Calu3 (cell line): ENCODE results near the gene TIMM22. TPM values are rescaled to one million over a fixed set of nuclear protein-coding genes. Genes with fewer than 3 reads are reported as not detected.

Experiments
- BruUV-seq: library from RNA; stranded (reverse); fragments of 400-500 nt; replicated peaks from 2 replicates; lab custom pipeline; 2021; lab: Mats Ljungman, UMichigan
- CTCF ChIA-PET: fragments of 300-600 bp; sonication (Branson Sonifier 250); formaldehyde crosslinking; loops from one replicate; lab custom pipeline; 2022; ENCODE audit warnings: antibody characterized with exemption; lab: Charles Lee
- DNase-seq: peaks from one replicate; pipeline ENCODE4 v3.0.0; 2022
- H3K27ac Mint-ChIP-seq: one replicate; pipeline ENCODE4 v1.8.0; 2022; ENCODE audit warnings: mixed read lengths; ENCODE audit not compliant: unreplicated experiment
- H3K27me3 Mint-ChIP-seq: one replicate; pipeline ENCODE4 v1.8.0; 2022; ENCODE audit warnings: mixed read lengths; ENCODE audit not compliant: unreplicated experiment
- H3K36me3 Mint-ChIP-seq: one replicate; pipeline ENCODE4 v1.8.0; 2022; ENCODE audit warnings: mild to moderate bottlenecking, moderate library complexity, mixed read lengths; ENCODE audit not compliant: insufficient read depth, unreplicated experiment
- H3K4me1 Mint-ChIP-seq: one replicate; pipeline ENCODE4 v1.8.0; 2022; ENCODE audit warnings: mild to moderate bottlenecking, low read depth, mixed read lengths; ENCODE audit not compliant: unreplicated experiment
- H3K4me3 Mint-ChIP-seq: one replicate; pipeline ENCODE4 v1.8.0; 2022; ENCODE audit warnings: mild to moderate bottlenecking, low read depth, moderate library complexity, mixed read lengths; ENCODE audit not compliant: unreplicated experiment
- H3K9me3 Mint-ChIP-seq: one replicate; pipeline ENCODE4 v1.8.0; 2022; ENCODE audit warnings: low read depth, mixed read lengths; ENCODE audit not compliant: unreplicated experiment
- intact Hi-C: fragments of 100-400 bp; cut with micrococcal nuclease; formaldehyde crosslinking; loops from one replicate; pipeline ENCODE4 v1.10.0; 2022; ENCODE audit not compliant: unreplicated experiment
- total RNA-seq: library from RNA; stranded (reverse); gene quantifications from 2 replicates; pipeline ENCODE4 v1.2.3, GENCODE V29; 2022
- TF ChIP-seq, protein P1 (sequence below): fragments of 200-600 bp; IDR thresholded peaks from one replicate; pipeline ENCODE4 v1.8.0; 2022; ENCODE audit warnings: antibody characterized with exemption; ENCODE audit not compliant: unreplicated experiment

The TIMM22 gene
- total RNA-seq, 1 experiment from 2014 or later: 7.2 TPM

DNA sequence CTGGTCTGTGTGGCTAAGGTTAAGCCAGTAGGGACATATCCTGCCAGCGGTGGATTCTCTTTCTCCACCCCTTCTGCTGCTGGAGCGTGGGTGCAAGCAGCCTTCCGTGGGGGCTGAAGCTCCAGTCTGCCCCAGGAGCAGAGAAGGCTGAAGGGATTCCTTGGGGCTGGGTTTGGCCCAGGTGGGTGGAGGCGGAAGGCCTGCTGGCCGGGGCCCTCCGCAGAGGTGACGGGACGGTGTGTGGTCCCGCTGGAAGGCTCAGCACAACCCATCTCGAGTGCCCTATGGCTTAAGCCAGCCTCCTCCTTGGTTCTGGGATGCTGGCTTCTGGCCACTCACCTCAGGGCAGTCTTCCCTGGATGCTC, 13.1 kb downstream of the TIMM22 start:
- intact Hi-C loops: no loop called here
- no peaks in the 10 kb centered on the region for H3K4me1 Mint-ChIP-seq
- TF ChIP-seq, protein P1, sequence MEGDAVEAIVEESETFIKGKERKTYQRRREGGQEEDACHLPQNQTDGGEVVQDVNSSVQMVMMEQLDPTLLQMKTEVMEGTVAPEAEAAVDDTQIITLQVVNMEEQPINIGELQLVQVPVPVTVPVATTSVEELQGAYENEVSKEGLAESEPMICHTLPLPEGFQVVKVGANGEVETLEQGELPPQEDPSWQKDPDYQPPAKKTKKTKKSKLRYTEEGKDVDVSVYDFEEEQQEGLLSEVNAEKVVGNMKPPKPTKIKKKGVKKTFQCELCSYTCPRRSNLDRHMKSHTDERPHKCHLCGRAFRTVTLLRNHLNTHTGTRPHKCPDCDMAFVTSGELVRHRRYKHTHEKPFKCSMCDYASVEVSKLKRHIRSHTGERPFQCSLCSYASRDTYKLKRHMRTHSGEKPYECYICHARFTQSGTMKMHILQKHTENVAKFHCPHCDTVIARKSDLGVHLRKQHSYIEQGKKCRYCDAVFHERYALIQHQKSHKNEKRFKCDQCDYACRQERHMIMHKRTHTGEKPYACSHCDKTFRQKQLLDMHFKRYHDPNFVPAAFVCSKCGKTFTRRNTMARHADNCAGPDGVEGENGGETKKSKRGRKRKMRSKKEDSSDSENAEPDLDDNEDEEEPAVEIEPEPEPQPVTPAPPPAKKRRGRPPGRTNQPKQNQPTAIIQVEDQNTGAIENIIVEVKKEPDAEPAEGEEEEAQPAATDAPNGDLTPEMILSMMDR: no peak
- no peak overlapping the region for H3K4me3 Mint-ChIP-seq
- DNase-seq: no peak
- CTCF ChIA-PET: no interaction called here
- no peak overlapping the region for H3K27ac Mint-ChIP-seq
- H3K9me3 Mint-ChIP-seq: no peaks in the 10 kb centered on the region
- peaks cover 21% of the 10 kb centered on the region for H3K36me3 Mint-ChIP-seq
- BruUV-seq: no TSS peak
- no peaks in the 10 kb centered on the region for H3K27me3 Mint-ChIP-seq

DNA sequence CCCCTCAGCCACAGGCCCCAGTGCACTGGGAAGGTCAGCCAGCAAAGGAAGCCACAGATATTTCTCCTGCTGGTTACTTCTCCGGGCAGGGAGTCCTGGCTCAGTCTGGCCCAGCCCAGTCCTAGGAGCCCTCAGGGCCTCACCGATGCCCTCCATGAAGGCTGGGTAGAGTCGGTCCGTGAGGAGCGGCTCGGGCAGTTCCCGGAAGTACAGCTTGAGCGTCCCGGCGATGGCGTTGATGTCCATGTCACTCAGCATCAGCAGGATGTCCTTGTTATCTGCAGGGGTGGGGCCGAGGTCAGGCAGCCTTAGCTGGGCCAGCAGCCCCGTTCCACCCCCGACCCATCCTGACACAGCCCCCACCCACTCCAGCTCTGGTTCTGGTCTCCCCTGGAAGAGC, 13.7 kb downstream of the TIMM22 start:
- Mint-ChIP-seq H3K4me1 (no peaks in the 10 kb centered on the region), H3K27ac (no peak overlapping the region), H3K36me3 (peaks cover 16% of the 10 kb centered on the region), H3K9me3 (no peaks in the 10 kb centered on the region), H3K27me3 (no peaks in the 10 kb centered on the region), H3K4me3 (no peak overlapping the region)
- no peak for DNase-seq
- BruUV-seq: no TSS peak
- intact Hi-C loops: no loop called here
- TF ChIP-seq, protein P1: no peak
- CTCF ChIA-PET: no interaction called here

DNA sequence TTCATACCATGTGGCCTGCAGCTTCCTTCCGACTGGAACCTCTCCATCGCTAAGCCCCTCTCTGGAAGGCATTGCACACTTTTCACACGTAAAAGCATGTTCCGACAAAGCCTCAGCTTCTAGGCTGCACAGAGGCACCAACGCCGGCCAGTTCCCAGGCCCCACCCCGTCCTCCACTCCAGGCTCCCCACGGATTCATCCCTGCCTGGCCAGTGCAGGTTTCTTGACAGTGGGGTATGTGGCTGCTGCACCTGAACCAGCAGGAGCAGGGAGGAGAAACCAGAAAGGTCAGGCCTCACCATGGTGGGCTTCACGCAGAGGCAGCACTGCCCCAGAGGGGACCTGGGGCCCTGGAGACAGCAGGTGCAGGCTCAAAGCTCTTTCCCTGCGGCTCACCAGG, 14.2 kb downstream of the TIMM22 start:
- intact Hi-C loops: no loop called here
- no TSS peak for BruUV-seq
- no peaks in the 10 kb centered on the region for H3K27me3 Mint-ChIP-seq
- H3K4me3 Mint-ChIP-seq: no peak overlapping the region
- no peak overlapping the region for H3K27ac Mint-ChIP-seq
- no peak for DNase-seq
- H3K9me3 Mint-ChIP-seq: no peaks in the 10 kb centered on the region
- TF ChIP-seq, protein P1: no peak
- H3K36me3 Mint-ChIP-seq: peaks cover 10% of the 10 kb centered on the region
- CTCF ChIA-PET: no interaction called here
- no peaks in the 10 kb centered on the region for H3K4me1 Mint-ChIP-seq

DNA sequence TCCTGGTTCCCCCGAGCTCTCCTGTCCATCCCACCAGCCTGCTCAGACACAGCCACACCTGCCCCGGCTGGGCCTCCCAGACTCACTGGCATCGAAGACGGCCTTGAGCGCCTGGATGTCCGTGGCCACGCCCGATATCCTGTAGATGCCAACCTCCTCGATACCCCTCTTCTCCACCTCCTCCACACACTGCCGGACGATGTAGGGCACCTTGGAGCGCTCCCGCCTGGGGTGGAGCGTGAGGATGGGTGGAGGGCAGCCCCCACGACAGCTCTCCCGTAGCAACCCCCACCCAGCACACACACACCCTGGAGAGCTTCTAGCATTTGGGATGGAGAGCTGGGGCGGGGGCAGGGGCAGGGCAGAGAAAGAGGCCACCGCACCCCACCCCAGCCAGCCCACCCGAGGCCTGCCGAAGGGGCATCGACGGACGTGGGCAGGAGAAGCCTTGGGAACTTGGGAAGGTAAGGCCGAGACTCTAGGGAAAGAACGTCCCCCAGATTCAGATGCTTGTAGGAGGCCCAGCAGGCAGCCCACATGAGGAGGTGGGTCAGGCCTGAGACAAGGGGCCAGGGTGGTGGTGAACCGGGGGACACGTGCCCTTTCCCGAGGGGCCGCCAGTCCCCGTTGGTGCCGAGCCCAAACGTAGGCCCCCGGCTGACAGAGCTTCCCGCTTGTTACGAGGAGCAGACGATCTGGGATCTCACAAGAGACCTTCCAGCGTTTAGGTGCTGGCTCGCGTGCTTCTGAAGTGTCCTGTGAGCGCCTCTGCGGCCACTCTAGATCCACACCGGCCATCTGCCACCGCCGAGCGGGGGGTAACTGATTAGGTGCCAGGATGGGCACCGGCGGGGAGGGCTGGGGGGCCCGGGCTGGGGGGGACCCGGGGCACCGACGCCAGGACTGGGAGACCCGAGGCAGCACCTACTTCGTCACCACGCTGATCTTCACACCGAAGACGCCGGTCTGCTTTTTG, 15.1 kb downstream of the TIMM22 start:
- DNase-seq: no peak
- Mint-ChIP-seq H3K4me1 (no peaks in the 10 kb centered on the region), H3K36me3 (peaks cover 10% of the 10 kb centered on the region), H3K4me3 (no peak overlapping the region), H3K27me3 (no peaks in the 10 kb centered on the region), H3K27ac (no peak overlapping the region), H3K9me3 (no peaks in the 10 kb centered on the region)
- CTCF ChIA-PET: no interaction called here
- TF ChIP-seq, protein P1: no peak
- BruUV-seq: no TSS peak
- intact Hi-C loops: no loop called here
